Measurements from ENCODE around the gene HAUS1.

DNA sequence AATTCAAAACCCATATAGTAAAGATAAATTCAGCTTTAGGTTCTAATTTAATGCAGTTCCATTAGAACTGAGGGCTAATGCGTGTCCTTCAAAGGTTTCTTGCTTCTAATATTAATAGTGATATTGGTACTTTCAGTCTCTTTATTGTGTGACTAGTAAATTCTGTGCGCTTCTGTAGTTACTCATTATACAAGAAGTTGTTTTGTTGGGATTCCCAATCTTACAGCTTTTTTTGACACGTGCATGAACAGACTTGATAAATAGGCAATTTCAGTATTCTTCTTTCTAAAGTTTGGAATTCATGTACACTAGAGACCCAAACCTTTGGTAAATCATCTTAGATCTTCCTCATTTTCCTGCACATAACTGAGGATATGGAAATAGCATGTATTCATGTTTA lies 71.8 kb downstream of the HAUS1 start:
- TF ChIP-seq, protein P1, sequence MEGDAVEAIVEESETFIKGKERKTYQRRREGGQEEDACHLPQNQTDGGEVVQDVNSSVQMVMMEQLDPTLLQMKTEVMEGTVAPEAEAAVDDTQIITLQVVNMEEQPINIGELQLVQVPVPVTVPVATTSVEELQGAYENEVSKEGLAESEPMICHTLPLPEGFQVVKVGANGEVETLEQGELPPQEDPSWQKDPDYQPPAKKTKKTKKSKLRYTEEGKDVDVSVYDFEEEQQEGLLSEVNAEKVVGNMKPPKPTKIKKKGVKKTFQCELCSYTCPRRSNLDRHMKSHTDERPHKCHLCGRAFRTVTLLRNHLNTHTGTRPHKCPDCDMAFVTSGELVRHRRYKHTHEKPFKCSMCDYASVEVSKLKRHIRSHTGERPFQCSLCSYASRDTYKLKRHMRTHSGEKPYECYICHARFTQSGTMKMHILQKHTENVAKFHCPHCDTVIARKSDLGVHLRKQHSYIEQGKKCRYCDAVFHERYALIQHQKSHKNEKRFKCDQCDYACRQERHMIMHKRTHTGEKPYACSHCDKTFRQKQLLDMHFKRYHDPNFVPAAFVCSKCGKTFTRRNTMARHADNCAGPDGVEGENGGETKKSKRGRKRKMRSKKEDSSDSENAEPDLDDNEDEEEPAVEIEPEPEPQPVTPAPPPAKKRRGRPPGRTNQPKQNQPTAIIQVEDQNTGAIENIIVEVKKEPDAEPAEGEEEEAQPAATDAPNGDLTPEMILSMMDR (conservative IDR thresholded peaks at IDR 0.05; ENCODE audit: low read depth in 2 of 2), result no peak
- no peak for TF ChIP-seq POLR2AphosphoS5 (IDR thresholded peaks at IDR 0.05; ENCODE audit: low read depth)
- no peak for TF ChIP-seq EZH2 (IDR thresholded peaks at IDR 0.05; ENCODE audit: low read depth, unreplicated experiment)
- TF ChIP-seq EZH2phosphoT487 (IDR thresholded peaks at IDR 0.05; ENCODE audit: unreplicated experiment), result no peak

Measured in GM23338 (cell line).